NT2/D1 (cell line): ENCODE measurements around the gene KRTAP19-1.

Experiments used
- SUZ12 ChIP-seq: IDR thresholded peaks from 2 replicates; pipeline ENCODE4 v1.6.1; 2011; ENCODE audit not compliant: insufficient read length, insufficient read depth; ENCODE audit errors: extremely low read depth
- YY1 ChIP-seq: IDR thresholded peaks from 2 replicates; pipeline ENCODE4 v1.6.1; 2011; ENCODE audit not compliant: insufficient read length, insufficient read depth
- ZNF274 ChIP-seq: IDR thresholded peaks from 2 replicates; pipeline ENCODE4 v1.6.1; 2011; ENCODE audit warnings: mild to moderate bottlenecking, low read depth, low read length

DNA sequence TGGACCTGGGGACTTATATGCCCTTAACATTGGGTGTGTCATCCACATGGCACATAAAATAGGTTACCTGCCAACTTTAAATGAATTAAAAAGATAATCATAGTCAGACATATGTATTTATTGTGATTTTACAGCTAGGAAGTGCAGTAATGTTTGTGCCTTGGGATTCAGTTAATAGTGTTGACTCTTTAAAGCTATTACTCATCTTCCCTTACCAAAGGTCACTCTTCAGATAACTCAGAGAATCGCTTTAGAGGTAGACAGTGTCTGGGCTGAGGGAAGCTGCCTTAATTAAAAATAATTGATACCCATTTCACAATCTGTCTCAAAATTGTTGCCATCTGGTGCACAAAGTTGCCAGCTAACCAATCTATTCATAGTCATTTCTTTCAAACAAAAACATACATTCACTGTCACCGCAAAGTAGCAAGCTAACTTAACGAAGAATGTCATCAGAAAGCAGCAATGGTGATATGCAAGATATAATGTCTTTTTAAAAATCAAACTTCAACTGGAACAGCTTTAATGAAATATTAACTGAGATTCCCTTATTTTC lies 43.1 kb downstream of the KRTAP19-1 start:
- TF ChIP-seq YY1 (no peak), ZNF274 (no peak), SUZ12 (no peak)
